NT2/D1 (cell line): Measurements from ENCODE around the gene FEM1B.

Experiments used
- SUZ12 ChIP-seq: IDR thresholded peaks from 2 replicates; pipeline ENCODE4 v1.6.1; 2011; ENCODE audit not compliant: insufficient read length, insufficient read depth; ENCODE audit errors: extremely low read depth
- YY1 ChIP-seq: IDR thresholded peaks from 2 replicates; pipeline ENCODE4 v1.6.1; 2011; ENCODE audit not compliant: insufficient read length, insufficient read depth
- ZNF274 ChIP-seq: IDR thresholded peaks from 2 replicates; pipeline ENCODE4 v1.6.1; 2011; ENCODE audit warnings: mild to moderate bottlenecking, low read depth, low read length

- TF ChIP-seq ZNF274, result no peak
- TF ChIP-seq YY1, result no peak
- no peak for TF ChIP-seq SUZ12
Measured at GRCh38 chr15:68344600-68344999, 67.1 kb downstream of the FEM1B start.
